HepG2 (cell line): ENCODE measurements around the gene PHB1. TPM values are rescaled to one million over a fixed set of nuclear protein-coding genes. Genes with fewer than 3 reads are reported as not detected.

Source experiments
- BCL6 ChIP-seq: IDR thresholded peaks from 2 replicates; pipeline ENCODE4 v1.6.1; 2016; ENCODE audit warnings: missing genetic modification reagents, missing compliant biosample characterization
- CBX5 ChIP-seq: sonication (generic); formaldehyde crosslinking; IDR thresholded peaks from 2 replicates; pipeline ENCODE4 v1.4.0; 2020; ENCODE audit warnings: missing genetic modification reagents, borderline replicate concordance
- DMTF1 ChIP-seq: sonication (generic); formaldehyde crosslinking; IDR thresholded peaks from 2 replicates; pipeline ENCODE4 v1.4.0; 2020; ENCODE audit warnings: mild to moderate bottlenecking, missing genetic modification reagents
- MTA3 ChIP-seq: sonication (generic); formaldehyde crosslinking; IDR thresholded peaks from 2 replicates; pipeline ENCODE4 v1.4.0; 2020; ENCODE audit warnings: missing genetic modification reagents
- SMAD1 ChIP-seq: sonication (generic); formaldehyde crosslinking; IDR thresholded peaks from 2 replicates; pipeline ENCODE4 v1.4.0; 2020; ENCODE audit warnings: missing genetic modification reagents, low read depth, mild to moderate bottlenecking, borderline replicate concordance
- STAG1 ChIP-seq: sonication (generic); formaldehyde crosslinking; IDR thresholded peaks from 2 replicates; pipeline ENCODE4 v1.4.0; 2020; ENCODE audit warnings: missing genetic modification reagents
- TARDBP ChIP-seq: sonication (generic); formaldehyde crosslinking; IDR thresholded peaks from 2 replicates; pipeline ENCODE4 v1.8.0; 2022; ENCODE audit warnings: mild to moderate bottlenecking, missing genetic modification reagents
- ZFP41 ChIP-seq: sonication (generic); formaldehyde crosslinking; IDR thresholded peaks from 2 replicates; pipeline ENCODE4 v1.4.0; 2020; ENCODE audit warnings: mild to moderate bottlenecking, missing genetic modification reagents, borderline replicate concordance
- ZNF160 ChIP-seq: sonication (generic); formaldehyde crosslinking; IDR thresholded peaks from 2 replicates; pipeline ENCODE4 v1.8.0; 2022; ENCODE audit warnings: mild to moderate bottlenecking, inconsistent platforms, missing genetic modification reagents
- ZNF280B ChIP-seq: sonication (generic); formaldehyde crosslinking; IDR thresholded peaks from 2 replicates; pipeline ENCODE4 v1.5.0; 2020; ENCODE audit warnings: missing genetic modification reagents, mild to moderate bottlenecking, borderline replicate concordance
- ZNF317 ChIP-seq: sonication (generic); formaldehyde crosslinking; IDR thresholded peaks from 2 replicates; pipeline ENCODE4 v1.5.0; 2020; ENCODE audit warnings: mild to moderate bottlenecking, missing genetic modification reagents
- ZNF343 ChIP-seq: sonication (generic); formaldehyde crosslinking; IDR thresholded peaks from 2 replicates; pipeline ENCODE4 v1.4.0; 2020; ENCODE audit warnings: mild to moderate bottlenecking, missing genetic modification reagents
- ZNF414 ChIP-seq: sonication (generic); formaldehyde crosslinking; IDR thresholded peaks from 2 replicates; pipeline ENCODE4 v1.5.0; 2020; ENCODE audit warnings: missing genetic modification reagents
- ZNF557 ChIP-seq: sonication (generic); formaldehyde crosslinking; IDR thresholded peaks from 2 replicates; pipeline ENCODE4 v1.4.0; 2020; ENCODE audit warnings: missing genetic modification reagents
- ZNF616 ChIP-seq: sonication (generic); formaldehyde crosslinking; IDR thresholded peaks from 2 replicates; pipeline ENCODE4 v1.5.0; 2020; ENCODE audit warnings: low read depth, mild to moderate bottlenecking, missing genetic modification reagents
- ZNF777 ChIP-seq: sonication (generic); formaldehyde crosslinking; IDR thresholded peaks from 2 replicates; pipeline ENCODE4 v1.4.0; 2020; ENCODE audit warnings: missing genetic modification reagents
- ZSCAN20 ChIP-seq: sonication (generic); formaldehyde crosslinking; IDR thresholded peaks from 2 replicates; pipeline ENCODE4 v1.4.0; 2020; ENCODE audit warnings: missing genetic modification reagents, mild to moderate bottlenecking, borderline replicate concordance
- ZSCAN25 ChIP-seq: sonication (generic); formaldehyde crosslinking; IDR thresholded peaks from 2 replicates; pipeline ENCODE4 v1.8.0; 2022; ENCODE audit warnings: mild to moderate bottlenecking, missing genetic modification reagents
- ZUFSP ChIP-seq: sonication (generic); formaldehyde crosslinking; IDR thresholded peaks from 2 replicates; pipeline ENCODE4 v1.9.0; 2021; ENCODE audit warnings: missing genetic modification reagents, mild to moderate bottlenecking, borderline replicate concordance
- polyA plus RNA-seq, 8 experiments: library from polyadenylated mRNA; depleted of rRNA in 3 of 8; stranded (reverse) in 7 of 8; unstranded in 1 of 8; fragments of >200 nt; fragmentation: Illumina TruSeq in 4 of 8; extraction: Trizol in 4 of 8; gene quantifications; 2 replicates each; pipeline versions ENCODE4 v1.2.1 to v1.2.3, GENCODE V29; 2011 to 2016; ENCODE audit warnings: low read depth in 4 of 8, missing spikeins in 1 of 8, mixed read lengths in 1 of 8; ENCODE audit not compliant: insufficient read depth in 1 of 8
- total RNA-seq, 5 experiments: library from RNA; depleted of rRNA; stranded (reverse); fragments of >200 nt; fragmentation: Illumina TruSeq; extraction: Trizol; gene quantifications; 2 replicates each; pipeline ENCODE4 v1.2.3, GENCODE V29; 2016; ENCODE audit warnings: low read depth in 1 of 5
- TF ChIP-seq, protein P1 (sequence below): sonication (generic); formaldehyde crosslinking; IDR thresholded peaks from 2 replicates; pipeline ENCODE4 v1.5.1; 2020; ENCODE audit warnings: missing genetic modification reagents, mild to moderate bottlenecking, borderline replicate concordance

Gene PHB1
- total and polyA plus RNA-seq, 2 of the 13 experiments (the other 11 are each of a cell fraction or from before 2014, with no cell fraction given) = 515 to 688 TPM

DNA sequence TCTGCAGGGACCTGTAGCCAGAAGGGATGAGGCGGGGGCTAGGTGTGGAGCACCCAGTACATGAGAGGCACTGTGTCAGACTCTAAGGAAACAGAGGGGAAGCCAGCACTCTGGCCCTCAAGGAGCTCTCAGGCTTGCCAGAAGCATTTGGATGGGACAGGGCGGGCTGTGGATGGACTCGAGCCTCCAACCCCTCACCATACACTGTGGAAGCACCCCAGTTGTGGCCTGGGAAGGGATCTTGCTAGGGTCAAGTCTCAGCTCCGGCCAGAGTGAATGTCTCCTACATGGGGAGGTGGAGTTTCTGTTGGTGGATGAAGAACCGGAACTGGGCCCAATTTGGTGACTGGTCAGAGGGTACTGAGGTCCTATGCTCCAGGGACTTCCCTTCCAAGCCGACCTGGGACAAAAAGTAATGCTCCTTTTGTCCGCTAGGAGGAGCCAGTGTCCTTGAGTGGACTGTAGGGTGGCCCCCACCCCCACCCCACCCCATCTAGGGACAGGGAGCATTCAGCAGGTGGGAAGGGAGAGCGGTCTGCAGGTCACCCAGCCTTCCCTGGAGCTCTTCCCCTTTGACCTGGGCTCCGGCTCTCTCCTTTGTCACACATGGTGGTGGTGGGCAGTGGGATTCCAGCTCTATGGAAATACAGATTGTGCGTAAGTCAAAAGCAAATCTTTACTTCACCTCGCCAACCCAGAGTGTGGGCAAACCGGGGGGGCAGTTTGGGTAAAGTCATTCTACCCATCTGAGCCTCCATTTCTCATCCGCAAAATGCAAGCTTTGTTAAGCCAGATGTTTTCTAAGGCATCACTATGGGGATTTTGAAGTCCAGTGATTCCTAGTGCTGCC lies 20.4 kb upstream of the PHB1 start (continued):
- no peak for TF ChIP-seq ZSCAN20
- TF ChIP-seq ZNF557 (CRISPR knock-in tag) = no peak
- TF ChIP-seq ZUFSP = no peak
- TF ChIP-seq CBX5 (CRISPR knock-in tag) = no peak
- no peak for TF ChIP-seq ZNF414 (CRISPR knock-in tag)
- TF ChIP-seq ZNF777 = no peak
- TF ChIP-seq, protein P1, sequence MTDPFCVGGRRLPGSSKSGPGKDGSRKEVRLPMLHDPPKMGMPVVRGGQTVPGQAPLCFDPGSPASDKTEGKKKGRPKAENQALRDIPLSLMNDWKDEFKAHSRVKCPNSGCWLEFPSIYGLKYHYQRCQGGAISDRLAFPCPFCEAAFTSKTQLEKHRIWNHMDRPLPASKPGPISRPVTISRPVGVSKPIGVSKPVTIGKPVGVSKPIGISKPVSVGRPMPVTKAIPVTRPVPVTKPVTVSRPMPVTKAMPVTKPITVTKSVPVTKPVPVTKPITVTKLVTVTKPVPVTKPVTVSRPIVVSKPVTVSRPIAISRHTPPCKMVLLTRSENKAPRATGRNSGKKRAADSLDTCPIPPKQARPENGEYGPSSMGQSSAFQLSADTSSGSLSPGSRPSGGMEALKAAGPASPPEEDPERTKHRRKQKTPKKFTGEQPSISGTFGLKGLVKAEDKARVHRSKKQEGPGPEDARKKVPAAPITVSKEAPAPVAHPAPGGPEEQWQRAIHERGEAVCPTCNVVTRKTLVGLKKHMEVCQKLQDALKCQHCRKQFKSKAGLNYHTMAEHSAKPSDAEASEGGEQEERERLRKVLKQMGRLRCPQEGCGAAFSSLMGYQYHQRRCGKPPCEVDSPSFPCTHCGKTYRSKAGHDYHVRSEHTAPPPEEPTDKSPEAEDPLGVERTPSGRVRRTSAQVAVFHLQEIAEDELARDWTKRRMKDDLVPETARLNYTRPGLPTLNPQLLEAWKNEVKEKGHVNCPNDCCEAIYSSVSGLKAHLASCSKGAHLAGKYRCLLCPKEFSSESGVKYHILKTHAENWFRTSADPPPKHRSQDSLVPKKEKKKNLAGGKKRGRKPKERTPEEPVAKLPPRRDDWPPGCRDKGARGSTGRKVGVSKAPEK (CRISPR knock-in tag) = no peak
- TF ChIP-seq ZSCAN25 (CRISPR knock-in tag) = no peak
- TF ChIP-seq ZNF616 (CRISPR knock-in tag) = no peak
- no peak for TF ChIP-seq ZNF160 (CRISPR knock-in tag)
- TF ChIP-seq STAG1 (CRISPR knock-in tag) = peak; percentile 76
- TF ChIP-seq MTA3 (CRISPR knock-in tag) = no peak
- no peak for TF ChIP-seq DMTF1 (CRISPR knock-in tag)
- TF ChIP-seq ZNF343 (CRISPR knock-in tag) = no peak
- no peak for TF ChIP-seq BCL6 (CRISPR knock-in tag)
- peak; percentile 27; the same call in 1 of the 2 replicates for TF ChIP-seq TARDBP (CRISPR knock-in tag)
- no peak for TF ChIP-seq ZNF280B (CRISPR knock-in tag)
- no peak for TF ChIP-seq SMAD1 (CRISPR knock-in tag)
- no peak for TF ChIP-seq ZFP41 (CRISPR knock-in tag)
- TF ChIP-seq ZNF317 (CRISPR knock-in tag) = no peak
